ENCODE data around the gene NUBPL.

DNA sequence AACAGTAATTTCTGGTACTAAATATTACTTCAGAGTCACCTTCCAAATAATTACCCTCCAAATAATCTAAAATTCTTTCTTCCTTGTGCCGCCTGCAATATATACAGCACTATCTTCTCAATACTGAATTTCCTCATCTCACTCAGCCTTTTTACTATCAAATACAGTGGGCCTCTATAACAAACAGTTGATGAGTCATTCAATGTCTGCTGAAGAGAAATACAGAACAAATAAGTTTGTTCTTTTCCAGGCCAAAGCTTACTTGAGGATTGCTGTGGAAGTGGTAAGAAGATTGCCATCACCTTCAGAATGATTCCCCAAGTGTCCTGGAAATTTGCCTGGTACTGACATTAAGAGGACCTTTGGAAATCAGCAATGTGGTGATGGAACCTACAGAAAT lies 297.7 kb downstream of the NUBPL start:
- no peak for TF ChIP-seq CTCF (conservative IDR thresholded peaks at IDR 0.05 in 1 of 2, IDR thresholded peaks at IDR 0.05 in 1 of 2; ENCODE audit: extremely low read depth in 1 of 2, insufficient read depth in 1 of 2, low read depth in 1 of 2, low read length in 2 of 2)
- no peak for TF ChIP-seq EZH2 (IDR thresholded peaks at IDR 0.05; ENCODE audit: borderline replicate concordance, low read length)

Data from mammary epithelial cell (primary cell).